ENCODE results near the gene RPS6KA5. TPM values are rescaled to one million over a fixed set of nuclear protein-coding genes. Genes with fewer than 3 reads are reported as not detected.
A peak's percentile ranks its signal among the peaks of the same experiment; 100 is the strongest.

The RPS6KA5 gene
- total and polyA plus RNA-seq, 2 donors (not counting 1 experiment from before 2014, with no cell fraction given), result 6.0 to 34.6 TPM

DNA sequence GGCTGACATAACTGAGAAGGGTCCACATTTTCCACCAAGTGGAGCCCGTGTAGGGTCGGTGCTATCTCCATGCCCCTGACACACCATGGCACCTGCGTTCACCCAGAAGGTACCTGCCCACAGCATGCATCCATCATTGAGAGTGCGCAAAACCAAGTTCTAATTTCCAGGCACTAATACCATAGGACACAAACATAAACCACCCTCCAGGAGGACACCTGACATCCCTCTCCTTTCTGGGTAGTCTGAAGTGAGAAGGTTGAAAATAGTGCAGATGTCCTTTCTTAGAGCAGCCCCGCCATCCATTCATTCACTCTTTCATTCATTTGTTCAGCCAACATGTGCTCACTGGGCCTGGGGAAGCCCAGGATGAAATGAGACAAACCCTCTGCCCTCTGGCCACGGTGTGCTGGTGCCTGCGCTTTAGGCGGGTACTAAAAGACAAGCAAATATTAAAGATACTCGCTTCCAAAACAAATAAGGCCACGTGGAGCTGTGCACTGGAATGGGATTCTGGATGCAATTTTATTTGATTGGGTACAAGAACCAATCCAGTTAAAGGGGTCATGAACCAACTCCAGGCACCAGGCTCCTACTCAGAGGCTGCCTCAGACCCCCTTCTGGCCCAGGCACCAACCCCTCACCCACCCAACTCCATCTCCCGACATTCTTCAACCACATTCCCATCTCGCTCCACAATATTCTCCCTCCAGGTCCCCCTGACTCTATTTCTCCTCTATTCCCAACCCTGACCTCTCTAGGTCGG is 245.5 kb downstream of the RPS6KA5 start:
- WGBS (ENCODE audit: insufficient coverage), result 86% methylated on average over 6 of the region's 13 CpGs
- no peak overlapping the region for H3K27ac ChIP-seq (ENCODE audit: low read length in 2 of 2)
- H3K4me3 ChIP-seq (ENCODE audit: control extremely low read depth in 1 of 5, extremely low read depth in 1 of 5, insufficient read depth in 1 of 5, low read depth in 2 of 5, low read length in 4 of 5), result no peak overlapping the region
- no peak for TF ChIP-seq EZH2 (IDR thresholded peaks at IDR 0.05; ENCODE audit: borderline replicate concordance, insufficient read depth, low read depth, low read length, poor library complexity, severe bottlenecking)
- TF ChIP-seq CTCF (IDR thresholded peaks at IDR 0.05), result no peak
- H3K9me3 ChIP-seq (ENCODE audit: control extremely low read depth in 1 of 3, control insufficient read depth in 2 of 3, insufficient read depth in 1 of 3, low read length in 2 of 3), result peaks cover 0 to 5% (median 0%) of the 10 kb centered on the region in 3 donors
- ATAC-seq (ENCODE audit: low read depth), result no peak
- Mint-ChIP-seq H3K9me3 (ENCODE audit: insufficient read depth) (no peaks in the 10 kb centered on the region), H3K4me1 (peaks cover 3% of the 10 kb centered on the region), H3K27me3 (peaks cover 11% of the 10 kb centered on the region), H3K27ac (no peak overlapping the region), H3K4me3 (peak overlapping the region; percentile 90)
- no peak for DNase-seq
- H3K36me3 ChIP-seq (replicated peaks in 1 of 2; ENCODE audit: control extremely low read depth in 1 of 2, control insufficient read depth in 1 of 2, extremely low read depth in 1 of 2, insufficient read depth in 2 of 2, low read length in 1 of 2), result no peaks in the 10 kb centered on the region
- H3K4me2 ChIP-seq (replicated peaks; ENCODE audit: low read depth, low read length, poor library complexity, severe bottlenecking), result peak overlapping the region; percentile 69
- POLR2A ChIA-PET, result no interaction called here
- CTCF ChIA-PET, result interaction anchor here (0.7 kb wide), 1 partner anchor 55 kb away, joined by 3 read pairs; no protein-coding TSS in a partner anchor
- H3K4me1 ChIP-seq (ENCODE audit: control insufficient read depth in 2 of 2, insufficient read depth in 2 of 2, low read length in 2 of 2), result peaks cover 9% of the 10 kb centered on the region in 2 donors
- no peak overlapping the region for H3K9ac ChIP-seq (ENCODE audit: low read length)
- H2AFZ ChIP-seq (ENCODE audit: insufficient read depth, low read depth, low read length, poor library complexity, severe bottlenecking), result peak overlapping the region; percentile 58
- no peaks in the 10 kb centered on the region for H4K20me1 ChIP-seq (ENCODE audit: control insufficient read depth, insufficient read depth, low read length, poor library complexity, severe bottlenecking)
- H3K27me3 ChIP-seq (replicated peaks in 1 of 4; ENCODE audit: control extremely low read depth in 1 of 4, control insufficient read depth in 3 of 4, insufficient read depth in 4 of 4, low read length in 3 of 4), result peaks cover 0 to 18% (median 2%) of the 10 kb centered on the region in 4 experiments
- intact Hi-C loops (cut with micrococcal nuclease), result no loop called here
- no peaks in the 10 kb centered on the region for H3K79me2 ChIP-seq (ENCODE audit: control insufficient read depth, insufficient read depth, low read length)

- no peak for TF ChIP-seq EZH2 (IDR thresholded peaks at IDR 0.05; ENCODE audit: borderline replicate concordance, insufficient read depth, low read depth, low read length, poor library complexity, severe bottlenecking)
- TF ChIP-seq CTCF (IDR thresholded peaks at IDR 0.05), result no peak
Measured at GRCh38 chr14:90813442-90813841, 247.0 kb downstream of the RPS6KA5 start.

More at GRCh38 chr14:90813442-90813841, 247.0 kb downstream of the RPS6KA5 start:
- peaks cover 9% of the 10 kb centered on the region in 2 donors for H3K4me1 ChIP-seq (ENCODE audit: control insufficient read depth in 2 of 2, insufficient read depth in 2 of 2, low read length in 2 of 2)
- WGBS (ENCODE audit: insufficient coverage), result 93% methylated on average over 3 of the region's 5 CpGs
- Mint-ChIP-seq H3K27me3 (peaks cover 11% of the 10 kb centered on the region), H3K9me3 (ENCODE audit: insufficient read depth) (no peaks in the 10 kb centered on the region), H3K4me1 (peaks cover 3% of the 10 kb centered on the region), H3K27ac (no peak overlapping the region), H3K4me3 (no peak overlapping the region)
- H3K36me3 ChIP-seq (replicated peaks in 1 of 2; ENCODE audit: control extremely low read depth in 1 of 2, control insufficient read depth in 1 of 2, extremely low read depth in 1 of 2, insufficient read depth in 2 of 2, low read length in 1 of 2), result no peaks in the 10 kb centered on the region
- intact Hi-C loops (cut with micrococcal nuclease), result no loop called here
- CTCF ChIA-PET, result no interaction called here
- H3K4me3 ChIP-seq (ENCODE audit: control extremely low read depth in 1 of 5, extremely low read depth in 1 of 5, insufficient read depth in 1 of 5, low read depth in 2 of 5, low read length in 4 of 5), result no peak overlapping the region
- ATAC-seq (ENCODE audit: low read depth), result no peak
- no peak overlapping the region for H3K4me2 ChIP-seq (replicated peaks; ENCODE audit: low read depth, low read length, poor library complexity, severe bottlenecking)
- POLR2A ChIA-PET, result interaction anchor here (0.5 kb wide), 1 partner anchor 298 kb away, joined by 4 read pairs; no protein-coding TSS in a partner anchor
- H3K9me3 ChIP-seq (ENCODE audit: control extremely low read depth in 1 of 3, control insufficient read depth in 2 of 3, insufficient read depth in 1 of 3, low read length in 2 of 3), result peaks cover 0 to 5% (median 0%) of the 10 kb centered on the region in 3 donors
- no peaks in the 10 kb centered on the region for H4K20me1 ChIP-seq (ENCODE audit: control insufficient read depth, insufficient read depth, low read length, poor library complexity, severe bottlenecking)
- H3K27ac ChIP-seq (ENCODE audit: low read length in 2 of 2), result no peak overlapping the region
- peaks cover 0 to 18% (median 2%) of the 10 kb centered on the region in 4 experiments for H3K27me3 ChIP-seq (replicated peaks in 1 of 4; ENCODE audit: control extremely low read depth in 1 of 4, control insufficient read depth in 3 of 4, insufficient read depth in 4 of 4, low read length in 3 of 4)
- no peak overlapping the region for H2AFZ ChIP-seq (ENCODE audit: insufficient read depth, low read depth, low read length, poor library complexity, severe bottlenecking)
- DNase-seq, result no peak
- no peak overlapping the region for H3K9ac ChIP-seq (ENCODE audit: low read length)
- H3K79me2 ChIP-seq (ENCODE audit: control insufficient read depth, insufficient read depth, low read length), result no peaks in the 10 kb centered on the region
